Esophagus (tissue), 2 donors: ENCODE measurements around the gene UNC80. TPM values are rescaled to one million over a fixed set of nuclear protein-coding genes. Genes with fewer than 3 reads are reported as not detected.

Source experiments
- H3K27ac ChIP-seq, 2 donors: one replicate each; pipeline ENCODE4 v1.5.1; 2013; ENCODE audit warnings: low read depth in 2 of 2, mild to moderate bottlenecking in 2 of 2, inconsistent platforms in 1 of 2, low read length in 1 of 2, moderate library complexity in 1 of 2
- H3K27me3 ChIP-seq, 2 donors: one replicate each; pipeline ENCODE4 v1.6.1; 2013; ENCODE audit warnings: low read length in 2 of 2, control low read depth in 1 of 2, mild to moderate bottlenecking in 1 of 2; ENCODE audit not compliant: insufficient read depth in 2 of 2, control insufficient read depth in 1 of 2
- H3K36me3 ChIP-seq, 2 donors: one replicate each; pipeline ENCODE4 v1.6.1; 2013; ENCODE audit warnings: low read length in 1 of 2; ENCODE audit not compliant: control insufficient read depth in 2 of 2, insufficient read depth in 2 of 2
- H3K4me1 ChIP-seq, 2 donors: one replicate each; pipeline ENCODE4 v1.6.1; 2013; ENCODE audit warnings: low read length in 1 of 2; ENCODE audit not compliant: control insufficient read depth in 2 of 2, insufficient read depth in 2 of 2
- H3K4me3 ChIP-seq, 2 donors: one replicate each; pipeline ENCODE4 v1.5.1; 2013; ENCODE audit warnings: low read length in 2 of 2, mild to moderate bottlenecking in 2 of 2, low read depth in 1 of 2, moderate library complexity in 1 of 2
- H3K9me3 ChIP-seq, 2 donors: one replicate each; pipeline ENCODE4 v1.6.1; 2013; ENCODE audit warnings: mild to moderate bottlenecking in 2 of 2, low read depth in 1 of 2, low read length in 1 of 2, moderate library complexity in 1 of 2; ENCODE audit not compliant: control insufficient read depth in 2 of 2, insufficient read depth in 1 of 2
- WGBS, 2 donors: extraction: QIAGEN DNeasy Blood & Tissue Kit; methylation state at CpG; one replicate each; pipeline ENCODE4 v1.1.7; 2013; 5-methylcytosine and 5-hydroxymethylcytosine counted together
- polyA plus RNA-seq, 2 donors: library from polyadenylated mRNA; stranded (reverse); fragments of 200-250 nt; gene quantifications; one replicate each; pipeline ENCODE4 v1.2.3, GENCODE V29; 2013
- donor health status: healthy with polysubstance abuse.
- donor health status: Bipolar disorder and iron deficiency.

UNC80 gene
- polyA plus RNA-seq, 2 donors: under 0.01 to 0.02 TPM

DNA sequence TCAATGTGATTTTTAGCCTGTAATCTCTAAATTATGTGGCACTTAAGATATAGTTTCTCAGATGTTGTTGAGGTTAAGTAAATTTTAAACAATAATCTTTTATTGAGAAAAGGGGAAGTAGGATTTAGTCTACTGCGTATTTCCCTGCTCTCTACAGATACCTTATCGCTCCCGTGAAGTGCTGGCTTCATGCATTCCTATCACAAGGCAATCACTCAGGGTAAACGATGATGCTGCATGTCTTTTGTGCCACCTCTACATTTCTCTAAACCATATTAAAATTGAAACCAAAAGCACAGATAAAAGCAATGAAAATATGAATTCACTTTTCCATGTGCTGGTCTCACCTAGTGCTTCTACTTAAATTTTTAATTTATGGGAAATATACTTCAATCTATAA, 216.4 kb downstream of the UNC80 start:
- Histone ChIP-seq H3K36me3 (no peaks in the 10 kb centered on the region), H3K27me3 (no peaks in the 10 kb centered on the region), H3K4me1 (no peaks in the 10 kb centered on the region), H3K4me3 (no peak overlapping the region), H3K9me3 (no peaks in the 10 kb centered on the region), H3K27ac (no peak overlapping the region)
- 50 to 73% methylated on average over 4 of the region's 4 CpGs for WGBS, 2 donors

DNA sequence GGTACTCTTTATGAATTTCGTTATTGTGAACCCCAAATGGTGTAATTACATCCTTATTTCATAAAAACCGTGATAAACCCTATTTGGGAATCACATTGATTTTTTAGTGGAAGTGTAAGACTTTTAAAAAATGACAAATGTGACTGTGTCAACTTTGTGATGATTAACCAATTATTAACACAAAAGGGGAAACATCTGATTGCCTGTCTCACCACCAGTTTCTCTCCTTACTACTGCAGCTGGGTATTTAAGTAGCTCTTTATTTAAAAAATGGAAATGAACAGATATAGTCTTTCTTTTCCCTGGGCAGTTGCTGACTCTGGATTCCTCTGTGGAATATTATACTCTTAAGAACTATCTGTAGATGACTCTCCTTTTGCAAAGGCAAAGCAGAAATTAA, 219.2 kb downstream of the UNC80 start:
- no peaks in the 10 kb centered on the region for H3K4me1 ChIP-seq

DNA sequence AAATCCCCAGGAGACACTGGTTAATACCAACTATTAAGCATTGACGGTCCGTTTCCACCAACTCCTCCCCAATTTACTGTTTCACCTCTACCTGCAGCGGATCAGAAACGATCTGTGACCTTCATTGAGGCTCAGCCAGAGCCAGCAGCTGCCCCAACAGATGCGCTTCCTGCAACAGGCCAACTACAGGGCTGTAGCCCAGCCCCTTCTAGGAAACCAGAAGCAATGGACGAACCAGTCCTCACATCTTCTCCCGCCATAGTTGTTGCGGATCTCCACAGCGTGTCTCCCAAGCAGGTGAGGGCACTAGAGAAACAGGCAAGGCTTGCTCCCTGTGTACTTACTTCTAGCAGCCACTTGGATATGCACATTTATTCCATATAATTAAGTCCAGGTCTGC, 222.3 kb downstream of the UNC80 start:
- WGBS, 2 donors: 91 to 95% methylated on average over 9 of the region's 9 CpGs
- H3K4me3 ChIP-seq: no peak overlapping the region
- H3K27me3 ChIP-seq: no peaks in the 10 kb centered on the region

More for the DNA sequence above, 219.2 kb downstream of the UNC80 start:
- Histone ChIP-seq H3K27me3 (no peaks in the 10 kb centered on the region), H3K9me3 (no peaks in the 10 kb centered on the region), H3K4me3 (no peak overlapping the region), H3K36me3 (no peaks in the 10 kb centered on the region), H3K27ac (no peak overlapping the region)
- 67 to 75% methylated on average over 2 of the region's 2 CpGs for WGBS, 2 donors

DNA sequence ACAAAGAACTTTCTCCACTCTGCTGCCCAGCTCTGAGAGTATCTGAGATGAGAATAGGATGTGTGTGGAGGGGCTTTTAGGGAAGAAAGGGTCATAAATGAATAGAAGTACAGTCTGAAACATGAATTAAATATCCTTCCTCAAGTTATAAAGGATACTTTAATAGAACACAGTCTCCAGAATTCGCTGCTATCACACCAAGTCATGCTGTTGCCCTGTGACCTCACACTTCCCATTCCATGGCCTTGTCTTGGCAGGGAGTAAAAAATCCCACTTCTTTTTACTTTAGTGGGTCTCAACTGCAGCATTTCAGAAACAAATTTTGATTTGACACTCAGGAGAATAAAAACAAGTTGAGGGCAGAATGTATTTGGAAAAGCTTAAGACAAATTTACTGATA, 227.0 kb downstream of the UNC80 start:
- 61 to 63% methylated on average over 1 of the region's 1 CpG for WGBS, 2 donors
- peaks cover 0 to 3% of the 10 kb centered on the region in 2 donors for H3K9me3 ChIP-seq
- no peak overlapping the region for H3K4me3 ChIP-seq
- H3K27ac ChIP-seq: no peak overlapping the region
- H3K4me1 ChIP-seq: peaks cover 0 to 4% of the 10 kb centered on the region in 2 donors
- H3K27me3 ChIP-seq: no peaks in the 10 kb centered on the region
- H3K36me3 ChIP-seq: no peaks in the 10 kb centered on the region

More for the DNA sequence above, 222.3 kb downstream of the UNC80 start:
- H3K4me1 ChIP-seq: no peaks in the 10 kb centered on the region
- H3K9me3 ChIP-seq: no peaks in the 10 kb centered on the region
- H3K27ac ChIP-seq: no peak overlapping the region
- no peaks in the 10 kb centered on the region for H3K36me3 ChIP-seq

DNA sequence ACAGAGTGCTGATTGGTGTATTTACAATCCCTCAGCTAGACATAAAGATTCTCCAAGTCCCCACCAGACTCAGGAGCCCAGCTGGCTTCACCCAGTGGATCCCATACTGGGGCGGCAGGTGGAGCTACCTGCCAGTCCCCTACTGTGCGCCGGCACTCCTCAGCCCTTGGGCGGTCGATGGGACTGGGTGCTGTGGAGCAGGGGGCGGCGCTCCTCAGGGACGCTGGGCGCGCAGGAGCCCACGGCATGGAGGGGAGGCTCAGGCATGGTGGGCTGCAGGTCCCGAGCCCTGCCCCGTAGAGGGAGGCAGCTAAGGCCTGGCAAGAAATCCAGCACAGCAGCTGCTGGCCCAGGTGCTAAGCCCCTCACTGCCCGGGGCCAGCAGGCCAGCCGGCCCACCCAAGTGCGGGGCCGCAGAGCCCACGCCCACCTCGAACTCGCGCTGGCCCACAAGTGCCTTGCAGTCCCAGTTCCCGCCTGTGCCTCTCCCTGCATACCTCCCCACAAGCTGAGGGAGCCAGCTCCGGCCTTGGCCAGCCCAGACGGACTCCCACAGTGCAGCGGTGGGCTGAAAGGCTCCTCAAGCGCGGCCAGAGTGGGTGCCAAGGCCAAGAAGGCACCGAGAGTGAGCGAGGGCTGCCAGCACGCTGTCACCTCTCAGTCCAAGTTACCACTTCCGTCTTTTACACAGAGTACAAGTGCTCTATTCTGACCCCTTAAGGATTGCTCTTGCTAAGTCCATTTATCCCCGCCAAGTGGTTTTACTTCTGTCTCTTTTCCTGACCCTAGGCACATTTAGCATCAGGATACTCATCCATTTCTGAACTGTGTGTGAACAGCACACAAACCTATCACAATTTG, 229.1 kb downstream of the UNC80 start:
- Histone ChIP-seq H3K4me1 (peaks cover 0 to 6% of the 10 kb centered on the region in 2 donors), H3K27me3 (no peaks in the 10 kb centered on the region), H3K9me3 (peaks cover 0 to 3% of the 10 kb centered on the region in 2 donors), H3K4me3 (no peak overlapping the region), H3K36me3 (no peaks in the 10 kb centered on the region), H3K27ac (no peak overlapping the region)
- 97% methylated on average over 32 of the region's 32 CpGs for WGBS, 2 donors

DNA sequence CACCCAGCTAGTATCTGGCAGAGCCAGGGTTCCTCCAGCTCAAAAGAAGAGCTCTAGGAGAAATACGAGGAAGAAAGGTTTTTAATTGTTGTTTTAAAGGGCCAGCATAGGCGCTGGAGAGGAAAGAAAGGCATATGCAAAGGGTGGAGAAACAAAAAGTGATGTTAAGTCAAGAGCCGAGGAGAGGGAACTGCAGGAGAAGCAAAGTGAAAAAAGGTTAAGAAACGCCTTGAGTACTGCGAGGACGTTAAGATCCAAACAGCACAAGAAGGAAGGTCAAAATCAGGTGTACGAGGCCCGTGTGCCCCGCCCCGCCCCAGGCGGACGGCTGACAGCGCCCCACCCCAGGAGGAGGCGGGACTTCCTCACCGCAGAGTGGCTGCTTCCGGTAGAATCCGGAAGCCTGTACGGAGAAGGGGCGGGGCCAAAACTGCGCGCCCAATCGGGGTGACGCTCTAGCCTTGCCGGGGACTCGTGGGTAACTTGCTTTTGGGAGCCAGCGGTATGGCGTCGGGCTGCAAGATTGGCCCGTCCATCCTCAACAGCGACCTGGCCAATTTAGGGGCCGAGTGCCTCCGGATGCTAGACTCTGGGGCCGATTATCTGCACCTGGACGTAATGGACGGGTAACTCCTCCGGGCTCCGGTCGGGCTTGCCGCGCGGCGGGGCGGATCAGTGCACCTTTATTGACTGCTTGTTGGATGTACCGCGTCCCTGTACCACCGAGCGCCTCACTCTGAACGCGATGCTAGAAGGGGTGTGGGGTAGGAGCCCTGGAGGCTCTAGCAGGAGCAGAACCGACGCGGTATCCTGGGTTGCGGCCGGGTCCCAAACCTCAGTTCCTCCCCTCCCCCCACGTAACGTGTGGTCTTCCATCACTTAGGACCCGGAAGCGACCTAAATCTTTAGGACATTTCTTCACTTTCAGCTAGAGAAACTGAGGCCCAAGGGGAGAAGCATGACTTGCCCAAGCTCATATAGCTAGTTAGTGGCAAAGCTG, 230.8 kb downstream of the UNC80 start, which contains the start of gene RPE:
Gene RPE (plus strand): TSS at position 481 of the 1,000 bp plus-strand sequence. CDS start 24 bp downstream, at position 505.
- Histone ChIP-seq H3K36me3 (no peaks in the 10 kb centered on the region), H3K9me3 (peaks cover 0 to 3% of the 10 kb centered on the region in 2 donors), H3K27ac (peak within 1 kb of the TSS; percentile 83 to 87), H3K4me3 (peak within 1 kb of the TSS; percentile 97 to 98), H3K4me1 (peaks cover 0 to 6% of the 10 kb centered on the region in 2 donors), H3K27me3 (no peaks in the 10 kb centered on the region)
- 0% methylated on average over 58 of the region's 58 CpGs for WGBS, 2 donors

DNA sequence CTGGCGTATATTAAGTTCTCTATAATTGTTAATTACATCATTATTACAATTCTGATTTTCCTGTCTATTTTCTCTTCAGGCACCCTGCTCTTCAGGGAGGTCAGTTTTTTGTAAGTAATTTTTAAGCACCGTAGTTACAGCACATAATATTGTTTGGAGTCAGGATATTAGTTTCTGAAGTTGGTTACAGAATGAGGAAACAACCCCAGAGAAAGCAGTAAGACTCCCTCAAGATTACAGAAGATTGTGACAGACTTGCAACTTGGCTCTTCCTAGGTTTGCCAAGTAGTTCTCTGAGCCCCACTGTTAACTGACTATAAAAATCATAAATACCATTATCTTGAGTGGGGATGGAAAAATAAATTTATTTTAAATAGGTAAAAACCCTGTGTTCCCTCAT, 231.7 kb downstream of the UNC80 start:
- Histone ChIP-seq H3K4me1 (peaks cover 0 to 6% of the 10 kb centered on the region in 2 donors), H3K4me3 (peak overlapping the region; percentile 97 to 98), H3K36me3 (no peaks in the 10 kb centered on the region), H3K9me3 (peaks cover 0 to 3% of the 10 kb centered on the region in 2 donors), H3K27me3 (no peaks in the 10 kb centered on the region), H3K27ac (no peak overlapping the region)
- 22 to 25% methylated on average over 2 of the region's 2 CpGs for WGBS, 2 donors

DNA sequence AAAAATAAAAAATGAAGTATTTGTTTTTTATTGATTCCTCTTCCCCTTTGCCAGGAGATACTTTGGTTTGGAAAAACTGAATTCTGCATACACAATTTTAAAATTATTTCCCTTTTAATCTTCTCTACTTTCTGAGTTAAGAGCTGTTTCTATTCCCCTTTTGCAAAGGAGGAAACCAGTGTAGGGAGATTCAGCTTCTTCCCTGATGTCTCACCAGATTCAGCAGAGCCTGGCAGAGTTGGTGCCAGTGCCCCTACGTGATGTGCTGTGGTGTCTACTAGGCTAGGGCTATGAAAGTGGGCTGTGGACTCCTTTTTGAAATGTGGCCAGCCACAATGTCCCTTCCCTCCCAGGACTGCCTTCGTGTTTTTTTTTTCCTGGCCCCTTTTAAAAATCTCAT, 233.2 kb downstream of the UNC80 start:
- H3K27ac ChIP-seq: no peak overlapping the region
- H3K4me3 ChIP-seq: no peak overlapping the region
- WGBS, 2 donors: 63 to 67% methylated on average over 2 of the region's 2 CpGs
- H3K36me3 ChIP-seq: no peaks in the 10 kb centered on the region
- no peaks in the 10 kb centered on the region for H3K27me3 ChIP-seq
- H3K4me1 ChIP-seq: peaks cover 0 to 6% of the 10 kb centered on the region in 2 donors
- peaks cover 0 to under 1% of the 10 kb centered on the region in 2 donors for H3K9me3 ChIP-seq

DNA sequence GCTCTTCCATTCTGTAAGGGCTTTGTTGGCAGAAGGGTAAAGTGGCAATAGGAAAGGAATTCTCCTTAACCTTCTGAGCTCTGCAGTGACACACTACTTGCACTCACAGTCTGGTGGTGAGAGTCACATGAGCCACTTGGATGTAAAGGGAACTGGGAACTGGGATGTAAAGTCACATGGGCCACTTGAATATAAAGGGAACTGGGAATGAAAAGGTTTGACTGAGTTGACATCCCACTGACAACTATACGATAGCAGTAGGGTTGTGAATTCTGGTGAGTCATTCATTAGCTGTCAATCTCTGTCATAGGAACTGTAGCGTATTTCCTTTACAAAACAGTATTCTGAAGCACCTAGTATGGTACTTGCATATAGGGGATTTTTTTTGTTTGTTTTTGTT, 236.3 kb downstream of the UNC80 start:
- no peaks in the 10 kb centered on the region for H3K9me3 ChIP-seq
- no peak overlapping the region for H3K27ac ChIP-seq
- no peaks in the 10 kb centered on the region for H3K36me3 ChIP-seq
- H3K4me3 ChIP-seq: no peak overlapping the region
- H3K27me3 ChIP-seq: no peaks in the 10 kb centered on the region
- 76 to 82% methylated on average over 2 of the region's 2 CpGs for WGBS, 2 donors
- H3K4me1 ChIP-seq: peaks cover 0 to 2% of the 10 kb centered on the region in 2 donors
